DMS153 treated with DMSO at 0.1 percent for 48 hours (cell line): Measurements from ENCODE around the gene GUCY2D.

Source experiments
- DNase-seq: peaks from one replicate; lab custom pipeline; 2025; ENCODE audit not compliant: unreplicated experiment; lab: John Stamatoyannopoulos, UW

Gene GUCY2D

DNA sequence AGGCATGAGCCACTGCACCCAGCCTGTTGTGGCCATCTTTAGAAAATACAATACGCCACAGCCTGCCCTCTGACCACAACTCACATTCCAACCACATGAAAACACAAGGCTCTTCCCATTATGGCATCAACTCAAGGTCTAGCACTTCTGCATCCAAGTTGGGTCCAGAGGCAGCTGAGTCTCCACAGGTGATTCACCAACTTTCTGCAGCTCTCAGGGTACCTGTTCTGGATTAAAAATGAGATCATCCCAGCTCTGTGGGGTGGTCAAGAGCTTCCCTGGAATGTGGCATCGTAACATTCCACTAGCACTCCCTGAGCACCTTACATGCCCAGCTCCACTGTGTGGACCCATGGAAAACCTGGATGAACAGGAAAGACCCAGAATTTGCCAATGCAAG is 9.9 kb upstream of the GUCY2D start:
- DNase-seq: no peak

DNA sequence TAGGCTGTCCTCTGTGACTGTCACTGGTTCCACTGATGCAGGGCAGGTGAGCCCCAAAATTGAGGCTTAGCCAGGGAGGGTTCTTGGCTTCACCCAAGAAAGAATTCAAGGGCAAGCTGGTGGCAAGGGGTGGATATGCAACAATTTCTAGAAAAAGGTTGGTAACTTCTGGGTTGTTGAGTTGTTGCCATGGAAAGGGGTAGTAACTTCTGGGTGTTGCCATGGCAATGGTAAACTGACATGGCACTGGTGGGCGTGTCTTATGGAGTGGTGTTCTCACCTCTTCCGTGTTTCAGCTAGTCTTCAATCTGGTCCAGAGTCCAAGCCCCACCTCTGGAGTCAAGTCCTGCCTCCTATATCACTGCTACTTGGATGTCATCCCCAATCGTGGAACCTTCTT is 9.5 kb upstream of the GUCY2D start:
- no peak for DNase-seq

DNA sequence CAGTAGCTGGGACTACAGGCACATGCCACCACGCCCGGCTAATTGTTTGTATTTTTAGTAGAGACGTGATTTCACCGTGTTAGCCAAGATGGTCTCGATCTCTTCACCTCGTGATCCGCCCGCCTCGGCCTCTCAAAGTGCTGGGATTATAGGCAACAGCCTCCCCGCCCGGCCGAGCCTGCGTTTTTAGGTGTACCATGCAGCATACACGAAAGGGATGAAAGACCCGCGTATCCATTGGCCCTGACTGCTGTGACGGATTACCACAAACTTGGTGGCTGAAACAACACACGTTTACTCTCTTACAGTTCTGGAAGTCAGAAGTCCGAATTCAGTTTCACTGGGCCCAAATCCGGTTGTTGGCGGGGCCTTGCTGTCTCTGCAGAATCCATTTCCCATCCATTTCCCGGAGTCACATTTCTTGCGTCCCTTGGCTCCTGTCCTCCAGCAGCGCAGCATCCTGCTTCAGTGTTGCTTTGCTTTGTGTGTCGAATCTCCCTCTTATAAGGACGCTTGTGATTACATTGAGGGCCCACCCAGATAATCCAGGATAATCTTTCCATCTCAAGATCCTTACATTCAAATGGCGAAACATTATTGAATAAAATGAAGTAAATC is 8.3 kb upstream of the GUCY2D start:
- DNase-seq: no peak

DNA sequence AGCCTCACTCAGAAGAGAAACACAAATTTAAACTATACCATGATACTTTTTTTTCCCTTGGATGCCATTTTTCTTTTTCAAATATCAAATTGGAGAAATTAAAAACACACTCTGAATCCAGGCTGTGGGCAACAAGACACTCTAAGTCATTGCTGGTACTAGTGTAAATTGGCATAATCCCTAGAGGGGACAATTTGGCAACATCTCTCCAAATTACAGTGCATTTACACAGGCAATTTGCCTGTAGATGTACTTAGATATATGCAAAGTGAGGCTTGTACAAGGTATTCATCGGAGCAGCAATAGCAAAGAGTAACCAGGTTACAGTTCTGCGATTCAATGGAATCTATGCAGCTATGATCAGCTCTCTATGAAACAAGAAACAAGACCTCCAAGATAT is 6.7 kb upstream of the GUCY2D start:
- no peak for DNase-seq

DNA sequence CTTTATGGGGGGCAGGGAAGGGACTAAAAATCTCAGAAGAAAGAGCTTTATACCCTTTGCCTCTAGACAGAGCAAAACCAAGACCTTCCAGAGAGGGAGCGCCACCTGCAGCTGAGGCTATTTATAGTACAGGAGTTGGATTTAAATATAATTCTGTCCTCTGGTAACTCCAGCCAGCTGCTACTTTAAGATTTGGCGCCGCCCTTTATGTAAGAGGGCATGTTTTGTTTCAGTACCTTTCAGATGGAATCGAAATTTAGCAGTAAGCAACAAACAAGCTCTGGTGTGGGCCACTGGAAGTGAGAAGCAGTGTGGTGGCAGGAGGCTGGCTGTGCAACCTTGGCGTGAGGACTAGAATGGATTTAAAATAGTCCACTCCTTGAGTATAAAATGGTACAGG is 5.2 kb upstream of the GUCY2D start:
- no peak for DNase-seq

DNA sequence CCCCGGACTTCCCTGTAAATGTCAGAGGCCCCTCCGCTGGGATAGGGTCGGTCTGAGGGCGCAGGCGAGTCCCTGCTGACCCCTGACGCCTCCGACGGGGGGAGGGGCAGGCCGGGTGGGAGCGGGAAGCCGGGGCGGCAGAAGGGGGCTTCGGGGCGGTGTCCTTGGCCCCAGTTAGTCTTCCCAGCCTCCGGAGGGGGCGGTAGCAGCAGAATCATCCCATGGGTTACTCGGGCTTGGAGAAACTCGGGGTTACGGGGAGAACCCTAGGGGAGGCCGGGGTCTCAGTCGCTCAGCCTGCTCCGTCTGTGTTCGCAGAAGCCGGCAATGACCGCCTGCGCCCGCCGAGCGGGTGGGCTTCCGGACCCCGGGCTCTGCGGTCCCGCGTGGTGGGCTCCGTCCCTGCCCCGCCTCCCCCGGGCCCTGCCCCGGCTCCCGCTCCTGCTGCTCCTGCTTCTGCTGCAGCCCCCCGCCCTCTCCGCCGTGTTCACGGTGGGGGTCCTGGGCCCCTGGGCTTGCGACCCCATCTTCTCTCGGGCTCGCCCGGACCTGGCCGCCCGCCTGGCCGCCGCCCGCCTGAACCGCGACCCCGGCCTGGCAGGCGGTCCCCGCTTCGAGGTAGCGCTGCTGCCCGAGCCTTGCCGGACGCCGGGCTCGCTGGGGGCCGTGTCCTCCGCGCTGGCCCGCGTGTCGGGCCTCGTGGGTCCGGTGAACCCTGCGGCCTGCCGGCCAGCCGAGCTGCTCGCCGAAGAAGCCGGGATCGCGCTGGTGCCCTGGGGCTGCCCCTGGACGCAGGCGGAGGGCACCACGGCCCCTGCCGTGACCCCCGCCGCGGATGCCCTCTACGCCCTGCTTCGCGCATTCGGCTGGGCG is 542 bp downstream of the GUCY2D start:
- no peak for DNase-seq

DNA sequence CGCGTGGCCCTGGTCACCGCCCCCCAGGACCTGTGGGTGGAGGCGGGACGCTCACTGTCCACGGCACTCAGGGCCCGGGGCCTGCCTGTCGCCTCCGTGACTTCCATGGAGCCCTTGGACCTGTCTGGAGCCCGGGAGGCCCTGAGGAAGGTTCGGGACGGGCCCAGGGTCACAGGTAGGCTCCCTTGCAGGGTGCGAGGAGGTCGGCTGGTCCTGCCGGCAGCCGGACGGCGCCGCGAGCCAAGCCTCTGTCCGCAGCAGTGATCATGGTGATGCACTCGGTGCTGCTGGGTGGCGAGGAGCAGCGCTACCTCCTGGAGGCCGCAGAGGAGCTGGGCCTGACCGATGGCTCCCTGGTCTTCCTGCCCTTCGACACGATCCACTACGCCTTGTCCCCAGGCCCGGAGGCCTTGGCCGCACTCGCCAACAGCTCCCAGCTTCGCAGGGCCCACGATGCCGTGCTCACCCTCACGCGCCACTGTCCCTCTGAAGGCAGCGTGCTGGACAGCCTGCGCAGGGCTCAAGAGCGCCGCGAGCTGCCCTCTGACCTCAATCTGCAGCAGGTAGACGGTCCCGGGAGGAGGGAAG is 1.3 kb downstream of the GUCY2D start:
- DNase-seq: no peak

DNA sequence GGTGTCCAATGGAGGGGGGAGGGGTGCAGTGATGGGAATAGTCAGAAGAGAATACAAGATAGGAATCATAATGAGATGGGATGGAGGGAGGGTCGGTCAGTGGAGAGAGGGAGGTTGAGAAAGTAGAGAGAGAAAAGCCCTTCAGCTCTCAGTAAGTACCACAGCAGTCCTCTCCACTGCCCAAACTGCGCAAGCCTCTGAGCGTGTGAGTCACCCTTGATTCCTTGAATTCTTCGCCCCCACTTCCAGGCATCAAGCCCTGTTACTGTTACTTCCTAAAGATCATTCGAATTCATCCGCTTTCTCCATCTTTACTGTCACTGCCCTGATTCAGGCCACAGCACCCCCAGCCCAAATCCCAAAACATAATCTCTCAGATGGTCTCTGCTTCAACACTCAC is 2.5 kb downstream of the GUCY2D start:
- DNase-seq: no peak

DNA sequence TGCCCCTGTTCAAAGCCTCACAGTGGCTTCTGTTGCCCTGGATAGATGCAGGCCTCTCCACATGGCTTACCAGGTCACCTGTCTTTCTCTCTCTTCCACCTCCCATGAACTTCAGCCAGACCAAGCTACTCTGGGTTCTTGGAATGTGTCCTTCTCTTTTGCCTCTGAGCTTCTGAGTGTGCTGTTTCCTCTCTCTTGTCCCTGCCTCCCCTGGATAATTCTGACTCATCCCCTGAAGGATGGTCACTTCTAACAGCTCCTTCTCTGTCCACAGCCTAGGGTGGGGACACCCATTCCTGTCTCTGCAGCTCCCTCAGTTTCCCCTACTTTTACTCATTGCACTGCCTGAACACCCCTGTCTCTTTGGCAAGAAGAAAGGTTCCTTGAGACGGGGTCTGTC is 2.9 kb downstream of the GUCY2D start:
- no peak for DNase-seq

DNA sequence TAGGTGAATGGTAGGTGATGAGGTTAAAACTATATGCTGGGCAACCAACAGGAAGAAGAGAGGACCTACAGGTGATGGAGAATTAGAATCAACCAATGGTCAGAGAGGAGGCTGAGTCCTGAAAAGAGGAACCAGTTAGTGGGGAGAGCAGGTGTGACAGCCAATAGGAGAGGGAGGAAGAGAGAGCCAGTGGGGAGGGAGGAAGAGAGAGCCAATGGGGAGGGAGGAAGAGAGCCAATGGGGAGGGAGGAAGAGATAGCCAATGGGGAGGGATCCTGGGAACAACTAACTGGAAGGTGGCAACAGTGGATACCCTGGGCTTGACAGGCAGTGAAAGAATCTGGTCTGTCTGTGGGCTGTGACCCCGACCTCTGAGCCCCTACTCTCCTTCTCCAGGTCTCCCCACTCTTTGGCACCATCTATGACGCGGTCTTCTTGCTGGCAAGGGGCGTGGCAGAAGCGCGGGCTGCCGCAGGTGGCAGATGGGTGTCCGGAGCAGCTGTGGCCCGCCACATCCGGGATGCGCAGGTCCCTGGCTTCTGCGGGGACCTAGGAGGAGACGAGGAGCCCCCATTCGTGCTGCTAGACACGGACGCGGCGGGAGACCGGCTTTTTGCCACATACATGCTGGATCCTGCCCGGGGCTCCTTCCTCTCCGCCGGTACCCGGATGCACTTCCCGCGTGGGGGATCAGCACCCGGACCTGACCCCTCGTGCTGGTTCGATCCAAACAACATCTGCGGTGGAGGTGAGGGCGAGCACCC is 3.7 kb downstream of the GUCY2D start:
- DNase-seq: no peak

DNA sequence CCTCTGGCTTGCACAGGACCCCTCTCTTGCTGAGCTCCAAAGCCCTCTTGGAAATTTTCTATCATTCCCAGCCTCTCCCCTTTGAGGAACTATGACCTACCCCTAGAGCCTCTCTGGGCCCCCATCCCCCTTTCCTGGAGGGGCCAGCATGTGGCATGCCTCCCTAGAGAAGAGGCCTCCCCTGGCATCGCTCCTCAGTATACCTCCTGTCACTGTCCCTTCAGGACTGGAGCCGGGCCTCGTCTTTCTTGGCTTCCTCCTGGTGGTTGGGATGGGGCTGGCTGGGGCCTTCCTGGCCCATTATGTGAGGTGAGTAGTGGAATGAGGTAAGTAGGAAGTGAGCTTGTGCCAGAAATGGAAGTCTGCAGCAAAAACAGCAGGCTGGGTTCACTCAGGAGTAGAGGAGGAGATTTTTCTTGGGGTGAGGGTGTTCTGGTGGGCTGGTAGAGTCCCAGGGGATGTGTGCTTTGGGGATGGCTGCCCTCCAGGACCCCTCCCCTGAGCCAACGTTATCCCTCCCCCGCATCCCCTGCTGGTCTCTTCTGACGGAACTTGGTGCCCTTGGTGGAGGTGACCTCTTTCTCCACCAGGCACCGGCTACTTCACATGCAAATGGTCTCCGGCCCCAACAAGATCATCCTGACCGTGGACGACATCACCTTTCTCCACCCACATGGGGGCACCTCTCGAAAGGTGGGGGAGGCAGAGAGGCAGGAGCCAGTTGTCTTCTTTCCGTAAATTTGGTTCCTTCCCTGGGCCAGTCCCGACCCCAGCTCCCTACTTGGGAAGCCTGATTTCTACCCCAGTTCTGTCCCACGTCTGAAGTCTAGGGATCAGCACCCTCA is 4.6 kb downstream of the GUCY2D start:
- no peak for DNase-seq

DNA sequence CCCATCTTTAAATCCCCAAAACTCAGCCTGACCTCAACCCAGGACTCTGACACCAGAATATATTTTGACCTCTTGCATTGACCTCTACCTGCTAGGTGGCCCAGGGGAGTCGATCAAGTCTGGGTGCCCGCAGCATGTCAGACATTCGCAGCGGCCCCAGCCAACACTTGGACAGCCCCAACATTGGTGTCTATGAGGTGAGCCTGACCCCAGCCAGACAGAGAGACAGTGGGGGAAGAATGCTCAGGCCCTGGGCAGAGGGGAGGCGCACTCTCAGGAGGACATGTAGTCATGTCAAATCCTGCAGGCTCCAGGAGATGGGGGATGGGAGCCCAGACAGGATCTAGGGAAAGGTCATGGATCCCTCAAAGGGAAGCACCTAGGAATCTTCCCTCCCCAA is 5.4 kb downstream of the GUCY2D start:
- no peak for DNase-seq

DNA sequence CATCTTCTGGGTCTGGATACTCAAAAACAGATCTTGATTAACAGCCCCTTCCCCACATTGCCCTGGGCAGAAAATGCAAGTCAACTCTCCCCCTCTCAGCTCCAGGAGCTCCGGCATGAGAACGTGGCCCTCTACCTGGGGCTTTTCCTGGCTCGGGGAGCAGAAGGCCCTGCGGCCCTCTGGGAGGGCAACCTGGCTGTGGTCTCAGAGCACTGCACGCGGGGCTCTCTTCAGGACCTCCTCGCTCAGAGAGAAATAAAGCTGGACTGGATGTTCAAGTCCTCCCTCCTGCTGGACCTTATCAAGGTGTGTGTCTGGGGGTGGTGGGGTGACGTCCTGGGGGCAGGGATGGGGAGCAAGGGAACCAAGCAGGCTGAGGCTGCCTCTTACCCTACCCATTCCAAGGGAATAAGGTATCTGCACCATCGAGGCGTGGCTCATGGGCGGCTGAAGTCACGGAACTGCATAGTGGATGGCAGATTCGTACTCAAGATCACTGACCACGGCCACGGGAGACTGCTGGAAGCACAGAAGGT is 9.7 kb downstream of the GUCY2D start:
- no peak for DNase-seq

DNA sequence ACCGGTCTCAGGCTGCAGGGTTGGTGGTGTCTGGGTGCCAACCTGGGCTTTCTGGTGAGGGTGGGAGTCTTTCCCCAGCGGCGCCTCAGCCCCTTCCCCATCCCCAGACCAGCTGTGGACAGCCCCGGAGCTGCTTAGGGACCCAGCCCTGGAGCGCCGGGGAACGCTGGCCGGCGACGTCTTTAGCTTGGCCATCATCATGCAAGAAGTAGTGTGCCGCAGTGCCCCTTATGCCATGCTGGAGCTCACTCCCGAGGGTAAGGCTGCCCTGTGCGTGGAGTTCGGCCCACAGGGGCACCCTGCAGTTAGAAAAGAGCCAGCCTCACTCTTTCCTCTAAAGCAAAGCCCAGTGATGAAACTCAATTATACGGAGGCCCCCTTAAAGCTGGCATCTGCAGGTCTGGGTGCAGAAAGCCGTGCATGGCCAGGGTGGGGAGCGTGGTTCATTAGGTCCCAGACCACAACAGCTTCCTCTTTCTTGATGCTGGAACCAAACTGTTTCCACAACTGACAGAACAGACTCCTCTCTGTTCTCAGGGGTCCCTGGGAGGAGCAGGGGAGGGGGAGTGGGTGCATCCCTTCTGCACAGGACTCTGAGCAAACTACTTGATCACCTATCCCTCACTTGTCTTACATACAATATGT is 10.7 kb downstream of the GUCY2D start:
- DNase-seq: no peak

DNA sequence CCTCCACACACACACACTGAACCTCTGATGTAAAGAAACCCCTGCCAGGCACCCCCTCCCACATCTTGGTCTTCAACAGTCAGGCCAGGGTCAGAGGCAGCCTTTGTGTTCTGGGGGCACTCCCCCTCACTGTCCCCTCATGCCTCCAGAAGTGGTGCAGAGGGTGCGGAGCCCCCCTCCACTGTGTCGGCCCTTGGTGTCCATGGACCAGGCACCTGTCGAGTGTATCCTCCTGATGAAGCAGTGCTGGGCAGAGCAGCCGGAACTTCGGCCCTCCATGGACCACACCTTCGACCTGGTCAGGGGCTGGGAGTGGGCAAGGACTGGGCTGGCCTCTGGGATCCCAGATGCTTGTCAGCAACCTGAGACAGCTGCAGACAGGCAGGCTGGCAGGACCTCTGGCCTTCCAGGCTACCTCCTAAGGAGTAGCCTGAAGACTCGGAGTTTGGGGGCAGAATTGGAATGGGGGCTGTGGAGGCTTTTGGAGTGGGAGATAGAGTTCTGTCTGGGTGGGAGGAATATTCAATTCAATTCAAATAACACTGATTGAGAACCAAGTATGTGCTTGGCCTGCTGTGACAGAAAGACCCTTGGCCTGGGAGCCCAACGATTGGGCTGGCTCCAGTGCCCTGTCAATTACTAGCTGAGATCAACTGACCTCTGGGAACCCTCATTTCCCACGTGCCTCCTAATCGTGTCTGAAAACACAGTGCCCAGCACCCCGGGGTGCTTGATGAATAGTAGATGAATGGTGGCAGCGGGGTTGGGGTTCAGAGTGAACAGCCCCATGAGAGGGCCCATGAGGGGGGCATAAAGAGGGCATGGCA is 11.5 kb downstream of the GUCY2D start:
- no peak for DNase-seq

DNA sequence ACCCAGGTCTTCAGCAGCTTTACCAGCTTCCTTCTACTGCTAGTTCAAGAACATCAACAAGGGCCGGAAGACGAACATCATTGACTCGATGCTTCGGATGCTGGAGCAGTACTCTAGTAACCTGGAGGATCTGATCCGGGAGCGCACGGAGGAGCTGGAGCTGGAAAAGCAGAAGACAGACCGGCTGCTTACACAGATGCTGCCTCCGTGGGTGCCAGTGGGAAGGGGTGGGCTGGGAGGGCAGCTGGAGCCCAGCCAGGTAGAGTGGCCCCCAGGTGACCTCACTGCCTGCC is 12.1 kb downstream of the GUCY2D start:
- DNase-seq: no peak

DNA sequence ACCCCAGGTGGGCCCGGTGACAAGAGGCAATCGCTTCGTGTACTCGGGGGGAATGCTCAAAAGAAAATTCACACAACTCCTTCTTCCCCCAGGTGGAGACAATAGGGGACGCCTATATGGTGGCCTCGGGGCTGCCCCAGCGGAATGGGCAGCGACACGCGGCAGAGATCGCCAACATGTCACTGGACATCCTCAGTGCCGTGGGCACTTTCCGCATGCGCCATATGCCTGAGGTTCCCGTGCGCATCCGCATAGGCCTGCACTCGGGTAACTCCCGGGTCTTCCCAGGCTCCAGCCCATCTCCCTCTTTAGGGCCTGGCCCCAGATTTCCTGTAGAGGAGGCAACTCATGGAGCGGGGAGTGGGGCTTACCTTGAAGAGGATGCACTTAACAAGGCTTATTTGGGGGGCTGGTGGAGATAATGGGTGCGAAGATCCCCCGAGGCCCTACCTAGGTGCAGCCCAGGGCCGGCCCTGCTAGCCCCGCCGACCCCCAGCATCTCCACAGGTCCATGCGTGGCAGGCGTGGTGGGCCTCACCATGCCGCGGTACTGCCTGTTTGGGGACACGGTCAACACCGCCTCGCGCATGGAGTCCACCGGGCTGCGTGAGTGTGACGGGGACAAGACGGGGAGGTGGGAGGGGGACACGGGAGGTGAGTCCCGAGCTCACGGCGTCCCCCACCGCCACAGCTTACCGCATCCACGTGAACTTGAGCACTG is 13.0 kb downstream of the GUCY2D start:
- no peak for DNase-seq

DNA sequence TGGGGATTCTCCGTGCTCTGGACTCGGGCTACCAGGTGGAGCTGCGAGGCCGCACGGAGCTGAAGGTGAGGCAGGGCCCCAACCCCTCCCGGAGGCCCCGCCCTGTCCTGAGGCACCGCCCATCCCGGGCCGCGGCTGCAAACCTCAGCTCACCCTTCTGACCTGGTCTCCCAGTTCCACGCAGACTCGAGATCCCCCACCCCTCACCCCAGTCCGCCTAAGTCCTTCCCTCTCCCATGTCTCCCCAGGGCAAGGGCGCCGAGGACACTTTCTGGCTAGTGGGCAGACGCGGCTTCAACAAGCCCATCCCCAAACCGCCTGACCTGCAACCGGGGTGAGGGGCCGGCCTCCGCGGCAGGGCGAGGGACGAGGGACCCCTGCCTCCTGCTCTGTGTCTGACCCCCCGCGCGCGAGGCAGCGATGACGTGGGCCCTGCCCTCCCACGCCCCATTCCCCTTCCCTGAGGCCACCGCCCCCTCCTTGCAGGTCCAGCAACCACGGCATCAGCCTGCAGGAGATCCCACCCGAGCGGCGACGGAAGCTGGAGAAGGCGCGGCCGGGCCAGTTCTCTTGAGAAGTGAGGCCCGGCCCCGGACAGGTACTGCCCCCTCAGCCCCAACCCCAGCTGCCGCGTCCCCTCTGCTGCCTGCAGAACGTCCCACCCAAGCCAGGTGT is 13.7 kb downstream of the GUCY2D start:
- no peak for DNase-seq
